Endothelial cell of umbilical vein (primary cell): ENCODE data around the gene NEUROD4. TPM values are rescaled to one million over a fixed set of nuclear protein-coding genes. Genes with fewer than 3 reads are reported as not detected.

Experiments used
- BruUV-seq: library from RNA; stranded (reverse); fragments of 400-500 nt; replicated peaks from 2 replicates; lab custom pipeline; 2021; lab: Mats Ljungman, UMichigan
- CTCF ChIA-PET: fragments of 300-600, 350-600 bp; sonication (Branson Sonifier 250); formaldehyde crosslinking; loops from one replicate; lab custom pipeline; 2021; ENCODE audit warnings: antibody characterized with exemption, inconsistent platforms; lab: Charles Lee
- POLR2A ChIA-PET: fragments of 300-600, 350-600 bp; sonication (Branson Sonifier 250); formaldehyde crosslinking; loops from one replicate; lab custom pipeline; 2021; ENCODE audit warnings: antibody characterized with exemption, inconsistent platforms; lab: Charles Lee
- DNase-seq: peaks from one replicate; pipeline ENCODE4 v3.0.0-alpha.2; 2011; ENCODE audit warnings: low read depth, low spot score
- FAIRE-seq: peaks from 2 replicates; lab custom pipeline; 2011; peaks lifted over from hg19 to GRCh38; lab: Jason Lieb, UNC
- H2AFZ ChIP-seq: 2 replicates; pipeline ENCODE4 v1.6.0; 2012; ENCODE audit warnings: low read depth, low read length, control low read depth, inconsistent platforms
- H3K27ac ChIP-seq: 2 replicates; pipeline ENCODE4 v1.5.1; 2011; ENCODE audit warnings: low read depth, mild to moderate bottlenecking, control low read depth, low read length, moderate library complexity; ENCODE audit not compliant: insufficient read depth
- H3K27me3 ChIP-seq, 2 experiments: 2 replicates each; pipeline versions ENCODE4 v1.6.0 to v1.6.1; 2011; ENCODE audit warnings: low read length in 2 of 2, mixed read lengths in 1 of 2; ENCODE audit not compliant: control insufficient read depth in 2 of 2, insufficient read depth in 2 of 2
- H3K36me3 ChIP-seq, 2 experiments: 2 replicates in 1 of 2; 3 replicates in 1 of 2; pipeline ENCODE4 v1.5.1; 2011; ENCODE audit warnings: low read length in 2 of 2, mild to moderate bottlenecking in 1 of 2, moderate library complexity in 1 of 2; ENCODE audit not compliant: control insufficient read depth in 2 of 2, insufficient read depth in 2 of 2; ENCODE audit errors: extremely low read depth in 1 of 2
- H3K4me1 ChIP-seq: 3 replicates; pipeline ENCODE4 v1.5.1; 2011; ENCODE audit warnings: mild to moderate bottlenecking, low read length; ENCODE audit not compliant: control insufficient read depth, insufficient read depth; ENCODE audit errors: extremely low read depth
- H3K4me2 ChIP-seq: 2 replicates; pipeline ENCODE4 v1.6.1; 2011; ENCODE audit warnings: low read length, control low read depth, mixed read lengths; ENCODE audit not compliant: insufficient read depth
- H3K4me3 ChIP-seq, 3 experiments: fragments of 200-600 bp in 1 of 3; sonication (generic), shearing (Covaris generic) in 1 of 3; replicated peaks in 1 of 3; 2 replicates each; pipeline ENCODE4 v1.5.1; 2011 to 2016; ENCODE audit warnings: control low read depth in 3 of 3, low read length in 3 of 3, mild to moderate bottlenecking in 2 of 3, inconsistent platforms in 1 of 3, low read depth in 1 of 3, moderate library complexity in 1 of 3; ENCODE audit not compliant: insufficient read depth in 1 of 3
- H3K79me2 ChIP-seq: 2 replicates; pipeline ENCODE4 v1.6.0; 2012; ENCODE audit warnings: low read length, inconsistent platforms; ENCODE audit not compliant: control insufficient read depth, insufficient read depth
- H3K9ac ChIP-seq: replicated peaks from 2 replicates; pipeline ENCODE3; 2011; ENCODE audit warnings: low read length, control low read depth; ENCODE audit not compliant: insufficient read depth; ENCODE audit errors: extremely low read depth
- H3K9me1 ChIP-seq: replicated peaks from 3 replicates; pipeline ENCODE4 v1.6.0; 2011; ENCODE audit warnings: mild to moderate bottlenecking, low read length; ENCODE audit not compliant: control insufficient read depth, insufficient read depth; ENCODE audit errors: extremely low read depth
- H3K9me3 ChIP-seq: replicated peaks from 2 replicates; pipeline ENCODE4 v1.5.1; 2012; ENCODE audit warnings: low read length, inconsistent platforms; ENCODE audit not compliant: control insufficient read depth, insufficient read depth
- H4K20me1 ChIP-seq: replicated peaks from 2 replicates; pipeline ENCODE3; 2011; ENCODE audit warnings: mild to moderate bottlenecking, low read length; ENCODE audit not compliant: control insufficient read depth, insufficient read depth; ENCODE audit errors: extremely low read depth
- EZH2 ChIP-seq: IDR thresholded peaks from 2 replicates; pipeline ENCODE4 v1.6.1; 2012; ENCODE audit warnings: borderline replicate concordance, low read depth, mild to moderate bottlenecking, moderate library complexity, low read length, inconsistent platforms; ENCODE audit not compliant: severe bottlenecking
- FOS ChIP-seq: IDR thresholded peaks from 2 replicates; pipeline ENCODE4 v1.6.1; 2011; ENCODE audit warnings: mild to moderate bottlenecking, low read length, moderate library complexity, borderline replicate concordance; ENCODE audit not compliant: insufficient read depth
- GATA2 ChIP-seq: IDR thresholded peaks from 2 replicates; pipeline ENCODE4 v1.7.0; 2011; ENCODE audit warnings: low read depth, mild to moderate bottlenecking, moderate library complexity, mixed read lengths, low read length; ENCODE audit not compliant: insufficient read length, insufficient read depth
- JUN ChIP-seq: IDR thresholded peaks from 2 replicates; pipeline ENCODE4 v1.6.1; 2011; ENCODE audit warnings: borderline replicate concordance, low read depth; ENCODE audit not compliant: insufficient read length, insufficient read depth
- MAX ChIP-seq: IDR thresholded peaks from 2 replicates; pipeline ENCODE4 v1.6.1; 2011; ENCODE audit not compliant: insufficient read depth, insufficient read length
- MYC ChIP-seq: IDR thresholded peaks from one replicate; pipeline ENCODE4 v1.6.1; 2011; ENCODE audit warnings: mild to moderate bottlenecking, low read depth, low read length
- POLR2A ChIP-seq: IDR thresholded peaks from 2 replicates; pipeline ENCODE4 v1.6.1; 2012; ENCODE audit warnings: low read depth, mild to moderate bottlenecking, control low read depth, low read length
- POLR2AphosphoS5 ChIP-seq: IDR thresholded peaks from 2 replicates; pipeline ENCODE4 v1.6.1; 2012; ENCODE audit warnings: low read depth, mild to moderate bottlenecking, control low read depth, low read length, moderate library complexity; ENCODE audit not compliant: insufficient read depth
- dilution Hi-C: fragments of 300-500 bp; cut with MboI; formaldehyde crosslinking; loops from one replicate; pipeline ENCODE4 v1.15.0; 2019; ENCODE audit warnings: low sequenced_read_pairs; ENCODE audit not compliant: extremely low pct_ligation_motif_present
- intact Hi-C: fragments of 100-400 bp; cut with micrococcal nuclease; formaldehyde crosslinking; loops from one replicate; pipeline ENCODE4 v1.10.0; 2022
- polyA plus RNA-seq, 4 experiments: library from polyadenylated mRNA; depleted of rRNA in 3 of 4; stranded (reverse) in 3 of 4; unstranded in 1 of 4; fragments of >200 nt; gene quantifications; 2 replicates each; pipeline versions ENCODE4 v1.2.1 to v1.2.3, GENCODE V29; 2011 to 2012; ENCODE audit warnings: missing spikeins in 1 of 4
- total RNA-seq: library from RNA; stranded (reverse); gene quantifications from 2 replicates; pipeline ENCODE4 v1.2.3, GENCODE V29; 2021
- TF ChIP-seq, protein P1 (sequence below), 2 donors: IDR thresholded peaks; 1 replicate in 1 of 2; 2 replicates in 1 of 2; pipeline ENCODE4 v1.5.1; 2011; ENCODE audit warnings: low read length in 2 of 2, mild to moderate bottlenecking in 2 of 2, moderate library complexity in 2 of 2, control low read depth in 1 of 2, inconsistent platforms in 1 of 2, low read depth in 1 of 2; ENCODE audit not compliant: insufficient read depth in 1 of 2; ENCODE audit errors: extremely low read depth in 1 of 2

NEUROD4 gene
- total and polyA plus RNA-seq, 2 donors (not counting 3 experiments of a cell fraction or from before 2014, with no cell fraction given): not detected

- no peaks in the 10 kb centered on the region for H3K36me3 ChIP-seq
- no peaks in the 10 kb centered on the region for H3K9me1 ChIP-seq
- H3K9ac ChIP-seq: no peak overlapping the region
- H3K4me2 ChIP-seq: no peak overlapping the region
- H3K27me3 ChIP-seq: peaks cover 5% of the 10 kb centered on the region in 2 experiments
- H4K20me1 ChIP-seq: no peaks in the 10 kb centered on the region
- no peak overlapping the region for H2AFZ ChIP-seq
- H3K27ac ChIP-seq: no peak overlapping the region
- no peaks in the 10 kb centered on the region for H3K4me1 ChIP-seq
- H3K9me3 ChIP-seq: no peaks in the 10 kb centered on the region
- POLR2A ChIA-PET: no interaction called here
- H3K4me3 ChIP-seq: no peak overlapping the region
- no peaks in the 10 kb centered on the region for H3K79me2 ChIP-seq
- intact Hi-C loops (no loop called here), dilution Hi-C loops (no loop called here)
- DNase-seq (no peak), FAIRE-seq (no peak)
- BruUV-seq: no TSS peak
- CTCF ChIA-PET: no interaction called here
- TF ChIP-seq POLR2A: no peak
- TF ChIP-seq, protein P1, sequence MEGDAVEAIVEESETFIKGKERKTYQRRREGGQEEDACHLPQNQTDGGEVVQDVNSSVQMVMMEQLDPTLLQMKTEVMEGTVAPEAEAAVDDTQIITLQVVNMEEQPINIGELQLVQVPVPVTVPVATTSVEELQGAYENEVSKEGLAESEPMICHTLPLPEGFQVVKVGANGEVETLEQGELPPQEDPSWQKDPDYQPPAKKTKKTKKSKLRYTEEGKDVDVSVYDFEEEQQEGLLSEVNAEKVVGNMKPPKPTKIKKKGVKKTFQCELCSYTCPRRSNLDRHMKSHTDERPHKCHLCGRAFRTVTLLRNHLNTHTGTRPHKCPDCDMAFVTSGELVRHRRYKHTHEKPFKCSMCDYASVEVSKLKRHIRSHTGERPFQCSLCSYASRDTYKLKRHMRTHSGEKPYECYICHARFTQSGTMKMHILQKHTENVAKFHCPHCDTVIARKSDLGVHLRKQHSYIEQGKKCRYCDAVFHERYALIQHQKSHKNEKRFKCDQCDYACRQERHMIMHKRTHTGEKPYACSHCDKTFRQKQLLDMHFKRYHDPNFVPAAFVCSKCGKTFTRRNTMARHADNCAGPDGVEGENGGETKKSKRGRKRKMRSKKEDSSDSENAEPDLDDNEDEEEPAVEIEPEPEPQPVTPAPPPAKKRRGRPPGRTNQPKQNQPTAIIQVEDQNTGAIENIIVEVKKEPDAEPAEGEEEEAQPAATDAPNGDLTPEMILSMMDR (IDR thresholded peaks at IDR 0.05; ENCODE audit: extremely low read depth in 1 of 2, insufficient read depth in 1 of 2, low read depth in 1 of 2, low read length in 2 of 2): no peak
Observed at GRCh38 chr12:55060470-55060869, 40.7 kb downstream of the NEUROD4 start.

GRCh38 chr12:55061024-55061423 lies 41.2 kb downstream of the NEUROD4 start:
- POLR2A ChIA-PET: no interaction called here
- Histone ChIP-seq H3K4me1 (no peaks in the 10 kb centered on the region), H3K4me2 (no peak overlapping the region), H3K9ac (no peak overlapping the region), H3K9me3 (no peaks in the 10 kb centered on the region), H2AFZ (no peak overlapping the region), H4K20me1 (no peaks in the 10 kb centered on the region), H3K4me3 (no peak overlapping the region), H3K27me3 (peaks cover 5% of the 10 kb centered on the region in 2 experiments), H3K79me2 (no peaks in the 10 kb centered on the region), H3K27ac (no peak overlapping the region), H3K36me3 (no peaks in the 10 kb centered on the region), H3K9me1 (no peaks in the 10 kb centered on the region)
- TF ChIP-seq MAX: no peak
- TF ChIP-seq EZH2: no peak
- no peak for TF ChIP-seq POLR2AphosphoS5
- TF ChIP-seq POLR2A: no peak
- TF ChIP-seq JUN: no peak
- no peak for TF ChIP-seq FOS
- no peak for TF ChIP-seq GATA2
- TF ChIP-seq, protein P1 (IDR thresholded peaks at IDR 0.05; ENCODE audit: extremely low read depth in 1 of 2, insufficient read depth in 1 of 2, low read depth in 1 of 2, low read length in 2 of 2): no peak
- no peak for TF ChIP-seq MYC
- FAIRE-seq (no peak), DNase-seq (no peak)
- CTCF ChIA-PET: no interaction called here
- intact Hi-C loops (no loop called here), dilution Hi-C loops (no loop called here)
- BruUV-seq: no TSS peak
